ENCODE results near the gene HDX.
"Not testable (repeated sequence)": the region's sequence is repeated elsewhere in the genome, so short reads cannot be mapped to it uniquely, and the experiment has no call there.

Gene HDX, protein sequence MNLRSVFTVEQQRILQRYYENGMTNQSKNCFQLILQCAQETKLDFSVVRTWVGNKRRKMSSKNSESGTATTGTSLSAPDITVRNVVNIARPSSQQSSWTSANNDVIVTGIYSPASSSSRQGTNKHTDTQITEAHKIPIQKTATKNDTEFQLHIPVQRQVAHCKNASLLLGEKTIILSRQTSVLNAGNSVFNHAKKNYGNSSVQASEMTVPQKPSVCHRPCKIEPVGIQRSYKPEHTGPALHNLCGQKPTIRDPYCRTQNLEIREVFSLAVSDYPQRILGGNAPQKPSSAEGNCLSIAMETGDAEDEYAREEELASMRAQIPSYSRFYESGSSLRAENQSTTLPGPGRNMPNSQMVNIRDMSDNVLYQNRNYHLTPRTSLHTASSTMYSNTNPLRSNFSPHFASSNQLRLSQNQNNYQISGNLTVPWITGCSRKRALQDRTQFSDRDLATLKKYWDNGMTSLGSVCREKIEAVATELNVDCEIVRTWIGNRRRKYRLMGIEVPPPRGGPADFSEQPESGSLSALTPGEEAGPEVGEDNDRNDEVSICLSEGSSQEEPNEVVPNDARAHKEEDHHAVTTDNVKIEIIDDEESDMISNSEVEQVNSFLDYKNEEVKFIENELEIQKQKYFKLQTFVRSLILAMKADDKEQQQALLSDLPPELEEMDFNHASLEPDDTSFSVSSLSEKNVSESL

DNA sequence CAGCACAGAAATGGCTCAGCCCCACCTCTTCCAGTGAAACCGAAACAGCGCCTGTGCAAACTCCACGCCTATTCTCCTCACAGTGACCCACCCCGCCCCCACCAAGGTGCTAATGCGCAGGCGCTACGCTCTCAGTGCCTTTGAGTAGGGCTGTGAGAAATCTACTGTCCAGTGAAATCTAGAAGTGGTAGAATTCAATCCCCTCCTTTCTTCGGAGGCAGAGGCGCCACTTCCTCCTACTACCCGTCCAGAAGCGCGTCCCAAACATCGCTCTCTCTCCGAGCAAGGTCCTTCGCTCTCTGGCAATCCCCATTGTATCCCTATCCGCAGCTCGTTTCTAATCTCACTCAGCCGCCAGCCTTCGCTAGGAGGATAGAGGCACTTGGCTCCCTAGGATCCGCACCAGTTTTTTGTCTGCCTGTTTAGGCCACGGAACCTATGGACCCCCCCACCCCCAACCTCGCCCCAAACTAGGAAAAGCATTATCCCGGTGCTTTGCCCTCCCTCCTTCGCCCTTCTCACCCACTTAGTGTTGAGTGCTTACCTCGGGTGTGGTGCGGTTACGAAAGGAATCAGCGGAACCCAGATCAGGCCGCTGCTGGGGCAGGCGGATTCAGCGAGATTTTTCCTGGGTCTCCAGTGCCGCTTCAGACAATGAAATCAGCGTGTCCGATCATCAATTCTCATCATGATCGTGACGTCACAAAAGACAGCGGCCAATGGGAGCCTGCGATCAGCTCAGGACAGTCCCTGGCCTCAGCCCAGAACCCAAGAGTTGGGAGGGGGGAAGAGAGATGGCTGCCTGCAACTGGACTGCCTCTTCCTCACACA lies at the start of gene HDX:
Gene HDX (minus strand): TSS at position 656 of the 831 bp plus-strand sequence. CDS start 27,056 bp downstream, outside the sequence.
- peak; percentile 65 for DNase-seq

DNA sequence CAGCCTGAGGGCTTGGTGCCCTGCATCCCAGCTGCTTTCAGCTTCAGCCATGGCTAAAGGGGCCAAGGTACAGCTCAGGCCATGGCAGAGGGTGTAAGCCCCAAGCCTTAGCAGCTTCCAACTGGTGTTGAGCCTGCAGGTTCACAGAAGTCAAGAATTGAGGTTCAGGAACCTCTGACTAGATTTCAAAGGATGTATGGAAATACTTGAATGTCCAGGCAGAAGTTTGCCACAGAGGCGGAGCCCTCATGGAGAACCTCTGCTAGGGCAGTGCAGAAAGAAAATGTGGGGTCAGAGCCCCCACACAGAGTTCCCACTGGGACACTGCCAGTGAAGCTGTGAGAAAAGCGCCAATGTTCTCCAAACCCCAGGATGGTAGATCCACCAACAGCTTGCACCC lies 39.1 kb upstream of the HDX start:
- DNase-seq: not testable (repeated sequence)

DNA sequence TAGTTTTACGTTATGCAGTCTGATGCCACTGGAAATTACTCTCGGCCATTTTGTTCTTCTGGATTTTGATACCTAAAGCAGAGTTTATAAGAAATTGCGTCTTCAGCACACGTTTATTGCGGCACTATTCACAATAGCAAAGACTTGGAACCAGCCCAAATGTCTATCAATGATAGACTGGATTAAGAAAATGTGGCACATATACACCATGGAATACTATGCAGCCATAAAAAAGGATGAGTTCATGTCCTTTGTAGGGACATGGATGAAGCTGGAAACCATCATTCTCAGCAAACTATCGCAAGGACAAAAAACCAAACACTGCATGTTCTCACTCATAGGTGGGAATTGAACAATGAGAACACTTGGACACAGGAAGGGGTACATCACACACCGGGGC lies 35.4 kb upstream of the HDX start:
- not testable (repeated sequence) for DNase-seq

DNA sequence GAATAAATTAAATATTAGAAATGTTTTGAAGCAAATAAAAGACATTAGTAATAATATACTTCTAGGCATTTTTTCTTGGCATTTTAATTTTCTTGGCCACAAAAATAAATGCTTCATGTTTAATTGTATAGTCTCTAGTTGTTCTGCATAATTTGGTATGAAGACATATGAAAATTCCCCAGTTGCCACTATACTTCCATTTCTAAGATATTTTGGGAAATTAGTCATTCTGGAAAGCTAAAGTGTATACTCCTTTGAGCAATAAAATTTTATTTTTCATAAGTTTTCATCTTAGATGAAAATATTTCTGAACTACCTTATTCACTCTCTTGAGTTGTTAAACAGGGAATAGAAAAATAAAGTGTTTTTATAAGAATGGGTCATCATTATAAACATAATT lies 13.8 kb downstream of the HDX start:
- no peak for DNase-seq

DNA sequence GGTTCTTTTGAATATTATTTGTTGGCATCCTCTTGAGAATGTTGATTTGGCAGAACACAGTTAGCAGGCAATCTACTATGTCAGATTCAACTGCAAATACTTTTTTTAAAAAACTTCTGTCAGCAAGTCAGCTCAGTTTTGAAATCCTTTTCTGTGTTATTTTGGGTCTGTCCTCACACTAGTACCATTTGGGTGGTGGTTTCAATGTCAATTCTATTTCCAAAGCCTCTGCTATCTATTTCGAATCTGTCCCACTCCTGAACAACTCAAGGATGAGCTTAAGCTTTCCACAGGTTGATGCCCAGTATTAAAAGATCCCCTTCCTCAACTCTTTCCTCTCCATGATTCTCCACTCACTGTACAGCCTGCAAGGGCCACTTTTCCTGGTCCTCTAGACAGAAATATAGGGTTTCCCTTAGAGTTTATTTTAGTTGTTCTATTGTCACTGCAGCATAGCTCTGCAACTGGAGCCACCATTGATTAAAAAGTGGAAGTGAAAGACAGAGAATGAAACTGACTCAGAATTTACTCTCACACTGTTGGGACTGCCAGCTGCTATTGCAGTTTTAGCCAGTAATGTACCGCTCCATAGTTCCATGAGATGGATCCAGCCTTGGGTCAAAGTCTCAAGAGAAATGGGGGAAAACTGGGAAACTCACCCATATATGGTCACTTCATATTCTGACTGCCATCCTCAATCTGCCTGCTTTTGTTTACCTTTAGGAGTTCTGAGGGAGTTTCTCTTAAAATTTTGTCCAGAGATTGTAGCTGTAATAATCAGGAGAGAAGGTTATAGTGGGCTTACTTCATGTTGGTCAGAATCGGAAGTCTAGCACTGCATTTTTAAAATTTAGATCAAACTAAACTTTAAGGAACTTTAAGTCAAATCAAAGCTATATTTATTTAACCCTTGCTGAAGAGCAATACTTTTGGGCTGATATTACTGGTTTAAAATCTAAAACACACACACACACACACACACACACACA lies 14.6 kb downstream of the HDX start:
- DNase-seq: no peak

DNA sequence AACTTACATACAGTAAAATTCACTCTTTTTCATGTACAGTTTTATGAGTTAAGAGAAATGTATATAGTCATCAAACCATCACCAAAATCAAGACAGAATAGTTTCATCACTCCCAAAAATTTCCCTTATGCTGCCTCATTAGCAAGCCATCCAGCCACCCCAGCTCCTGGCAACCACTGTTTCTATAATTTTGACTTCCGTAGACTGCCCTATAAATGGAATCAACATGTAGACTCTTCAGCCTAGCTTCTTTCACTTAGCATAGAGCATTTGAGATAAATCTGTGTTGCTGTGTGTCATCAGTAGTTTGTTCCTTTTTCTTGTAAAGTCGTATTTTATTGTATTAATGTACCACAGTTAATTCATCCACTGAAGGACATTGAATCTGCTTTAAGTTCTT lies 23.2 kb downstream of the HDX start:
- no peak for DNase-seq

DNA sequence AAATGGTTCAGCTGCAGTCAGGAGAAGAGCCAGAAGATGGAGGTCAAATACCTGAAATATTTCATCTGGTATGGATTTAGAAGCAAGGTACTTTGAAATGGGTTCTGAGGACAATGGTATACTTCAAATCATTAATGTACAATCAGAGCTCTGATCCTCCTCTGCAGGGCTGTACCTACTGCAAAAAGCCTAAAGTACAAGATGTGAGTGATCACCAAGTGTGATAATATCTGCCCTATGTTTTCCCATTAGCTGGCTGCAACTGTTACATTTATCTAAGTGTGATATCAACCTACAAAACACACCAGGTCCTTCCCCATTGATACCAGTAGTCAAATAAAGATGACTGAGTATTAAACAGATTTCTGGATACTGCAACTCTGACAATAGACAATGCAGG lies 25.1 kb downstream of the HDX start:
- no peak for DNase-seq

DNA sequence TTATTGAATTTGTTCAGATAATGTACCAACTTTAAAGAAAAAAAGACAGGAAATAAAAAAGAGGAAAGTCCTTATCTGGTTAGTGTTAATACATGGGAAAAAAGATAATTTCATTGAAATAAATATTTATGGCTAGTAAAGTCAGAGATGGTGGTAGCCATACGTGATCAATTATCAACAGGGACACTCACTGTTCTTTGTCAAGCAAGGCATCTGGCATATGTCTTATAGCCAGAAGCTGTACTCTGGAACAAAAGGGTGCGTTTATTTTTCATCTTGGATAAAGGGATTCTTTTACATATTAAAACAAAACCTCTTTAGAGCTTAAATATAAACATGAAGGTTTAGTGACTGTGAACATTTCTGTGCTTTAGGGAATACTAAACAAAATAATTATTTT lies 26.7 kb downstream of the HDX start:
- DNase-seq: no peak

DNA sequence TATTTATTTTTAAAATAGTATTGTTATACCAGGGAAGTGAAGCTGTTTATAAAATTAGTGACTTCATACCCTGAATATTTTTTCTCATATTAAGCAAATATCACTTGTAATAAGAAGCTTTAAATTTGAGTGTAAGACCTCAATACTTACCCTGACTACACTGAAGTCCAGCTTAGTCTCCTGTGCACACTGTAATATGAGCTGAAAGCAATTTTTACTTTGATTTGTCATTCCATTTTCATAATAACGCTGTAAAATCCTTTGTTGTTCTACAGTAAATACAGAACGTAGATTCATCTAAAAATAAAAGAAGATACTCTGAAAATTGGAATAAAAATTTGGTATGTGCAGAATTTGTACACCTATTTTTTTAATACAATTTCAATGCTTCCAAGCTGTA lies 27.2 kb downstream of the HDX start:
- no peak for DNase-seq

DNA sequence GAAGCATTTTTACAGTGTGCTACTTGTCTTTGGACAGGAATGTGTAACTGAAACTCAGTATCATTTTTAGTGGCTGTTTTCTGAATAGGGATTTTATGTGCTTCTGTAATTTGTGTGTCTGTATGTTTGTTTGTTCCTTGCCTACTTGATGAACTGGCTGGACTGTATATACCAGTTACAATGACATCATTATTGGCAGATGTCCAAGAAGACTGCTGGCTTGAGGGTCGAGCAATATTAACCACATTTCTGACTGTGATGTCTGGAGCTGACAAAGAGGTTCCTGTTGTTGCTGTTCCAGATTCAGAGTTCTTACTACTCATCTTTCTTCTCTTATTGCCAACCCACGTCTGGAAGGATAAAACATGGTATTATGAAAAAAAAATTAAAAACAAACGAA lies 33.0 kb downstream of the HDX start:
- DNase-seq: no peak

DNA sequence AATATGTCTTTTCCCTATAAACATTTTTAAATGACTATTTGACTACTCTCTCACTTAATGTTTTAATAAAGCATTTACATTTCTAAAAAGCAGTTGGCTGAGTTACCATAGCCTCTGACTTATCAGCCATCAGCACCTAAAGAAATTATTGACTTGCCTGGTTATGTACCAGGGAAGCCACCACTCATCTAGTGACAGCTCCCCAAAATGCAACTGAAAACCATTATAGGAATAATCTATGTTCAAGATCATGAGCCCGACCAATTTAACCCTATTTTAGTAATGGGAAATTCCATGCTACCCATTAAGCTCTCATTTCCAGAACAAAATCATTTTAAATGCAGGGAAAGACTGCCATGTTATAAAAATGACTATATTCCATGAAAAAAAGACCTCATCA lies 34.4 kb downstream of the HDX start:
- DNase-seq: no peak

DNA sequence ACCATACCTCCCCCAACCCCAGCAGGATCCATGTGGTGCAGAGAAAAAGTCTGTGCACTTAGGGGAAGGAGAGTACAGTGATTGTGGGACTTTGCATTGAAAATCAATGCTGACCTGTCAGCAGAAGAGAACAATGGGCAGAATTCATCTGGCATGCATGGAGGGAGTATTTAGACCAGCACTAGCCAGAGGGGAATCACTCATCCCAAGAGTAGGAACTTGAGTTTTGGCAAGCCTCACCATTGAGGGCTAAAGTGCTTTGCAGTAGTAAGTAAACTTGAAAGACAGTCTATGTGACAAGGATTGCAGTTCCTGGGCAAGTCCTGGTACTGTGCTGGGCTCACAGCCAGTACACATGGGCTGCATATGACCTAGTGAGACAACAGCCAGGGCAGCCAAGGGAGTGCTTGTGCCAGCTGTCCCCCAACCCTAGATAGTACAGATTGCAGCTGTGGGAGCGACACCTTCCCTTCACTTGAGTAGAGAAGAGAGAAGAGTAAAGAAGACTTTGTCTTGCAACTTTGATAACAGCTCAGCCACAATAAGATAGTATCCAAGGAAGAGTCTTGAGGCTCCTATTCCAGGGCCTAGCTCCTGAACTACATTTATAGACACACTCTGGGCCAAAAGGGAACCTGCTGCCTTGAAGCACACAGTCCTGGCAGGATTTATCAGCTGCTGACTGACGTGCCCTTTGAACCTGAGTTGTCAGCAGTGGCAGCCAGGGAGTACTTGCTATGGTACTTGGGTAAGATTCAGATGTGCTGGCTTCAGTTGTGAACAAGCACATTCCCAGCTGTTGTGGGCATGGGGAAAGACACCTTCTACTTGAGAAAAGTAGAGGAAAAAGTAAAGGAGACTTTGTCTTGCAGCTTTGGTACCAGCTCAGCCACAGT lies 48.7 kb downstream of the HDX start:
- DNase-seq: no peak

DNA sequence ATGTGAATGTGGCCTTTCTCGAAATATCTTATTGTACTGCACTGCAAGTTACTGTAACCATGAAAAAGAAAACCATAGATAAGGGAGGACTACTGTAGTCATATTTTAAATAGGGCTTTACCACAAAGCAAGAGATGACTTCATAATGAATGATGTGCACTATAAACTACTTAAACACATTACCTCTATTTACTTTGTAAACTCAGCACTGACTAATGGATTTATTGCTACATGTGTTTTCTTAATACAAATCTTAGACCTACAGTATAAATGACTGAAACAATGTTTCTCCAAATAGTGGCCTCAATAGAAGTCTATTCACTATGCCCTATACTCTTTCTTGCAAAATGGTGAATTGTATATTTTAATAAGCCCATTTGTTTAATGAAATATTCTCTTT lies 61.1 kb downstream of the HDX start:
- DNase-seq: no peak

DNA sequence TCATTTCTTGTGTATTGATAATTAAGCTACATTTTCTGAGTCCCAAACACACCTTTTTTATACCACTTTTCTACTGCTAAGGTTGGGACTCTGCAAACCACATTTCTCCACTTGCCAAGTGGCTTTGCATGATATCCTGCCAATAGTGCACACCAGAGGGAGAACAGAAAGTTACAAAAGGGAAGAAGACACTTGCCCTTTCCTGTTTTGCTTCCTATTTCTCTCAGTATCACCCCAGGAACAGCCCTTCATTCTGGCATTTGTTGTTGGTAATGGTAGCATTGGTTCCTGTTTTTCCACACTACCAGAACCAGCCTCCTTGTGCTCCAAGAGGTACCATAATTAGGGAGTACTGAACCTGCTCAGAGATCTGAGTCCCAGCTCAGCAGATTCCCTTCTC lies 87.1 kb downstream of the HDX start:
- DNase-seq: no peak

DNA sequence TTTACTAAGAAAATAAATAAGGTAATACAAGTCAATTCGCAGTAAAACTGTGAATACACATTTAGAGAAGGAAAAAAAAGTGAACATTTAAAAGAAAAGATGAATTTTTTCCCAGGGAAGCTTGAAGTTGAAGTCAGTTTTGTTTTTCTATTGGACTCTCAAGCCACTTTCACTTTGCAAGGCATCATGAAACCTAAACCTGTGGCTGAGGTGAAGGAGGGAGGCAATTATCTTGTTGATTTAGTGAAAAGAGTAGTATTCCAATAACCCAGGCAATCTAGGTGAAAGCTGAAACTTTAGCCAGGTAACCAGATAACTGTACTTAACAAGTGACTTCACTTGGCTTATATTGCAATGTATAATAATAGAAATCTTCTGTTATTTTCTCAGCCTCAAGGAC lies 138.6 kb downstream of the HDX start:
- DNase-seq: no peak

DNA sequence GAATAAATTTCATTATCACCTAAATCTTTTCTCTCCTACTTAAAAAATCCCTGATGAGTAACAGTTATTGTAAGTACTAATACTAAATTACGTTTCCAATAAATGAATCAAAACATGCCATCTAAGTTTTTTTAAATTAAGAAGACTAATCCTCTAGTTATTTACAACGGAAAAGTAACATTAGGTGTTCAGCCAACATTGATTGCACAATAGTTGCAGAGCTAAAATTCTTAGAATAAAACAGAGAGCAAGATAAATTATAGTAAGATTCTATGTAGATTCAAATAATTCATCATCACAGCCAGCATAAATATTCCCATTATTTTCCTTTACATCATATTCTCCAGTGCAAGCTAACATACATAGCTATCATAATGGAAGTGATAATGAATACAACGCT lies 139.2 kb downstream of the HDX start:
- DNase-seq: no peak

DNA sequence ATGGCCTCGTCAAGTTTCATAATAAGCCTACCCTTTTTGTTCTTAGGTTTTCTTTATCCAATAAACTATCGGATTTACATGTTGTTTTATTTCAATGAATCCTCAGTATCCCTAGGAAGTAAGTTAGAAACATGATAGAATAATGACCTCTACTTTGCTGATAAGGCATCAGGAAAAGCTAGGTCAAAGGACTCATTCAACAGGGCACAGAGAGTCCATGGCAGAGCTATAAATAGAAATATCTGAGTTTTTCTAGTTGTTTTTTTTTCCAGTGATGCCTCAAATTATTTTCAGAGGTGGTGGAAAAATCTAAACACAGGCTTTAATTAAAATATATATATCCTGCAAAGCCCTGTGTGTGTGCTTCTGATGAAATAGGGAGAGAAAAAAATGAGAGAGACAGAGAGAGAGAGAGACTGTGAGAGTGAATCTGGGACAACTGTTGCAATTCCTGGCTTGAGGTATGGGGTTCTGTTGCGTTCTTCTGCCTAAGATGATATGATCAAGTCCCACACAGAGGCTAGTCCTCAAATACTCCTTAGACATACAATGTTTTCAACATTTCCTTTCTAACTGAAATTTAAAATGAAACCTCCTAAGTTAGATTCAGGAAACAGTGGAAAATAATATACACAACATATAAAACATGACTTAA lies 139.9 kb downstream of the HDX start:
- DNase-seq: no peak

DNA sequence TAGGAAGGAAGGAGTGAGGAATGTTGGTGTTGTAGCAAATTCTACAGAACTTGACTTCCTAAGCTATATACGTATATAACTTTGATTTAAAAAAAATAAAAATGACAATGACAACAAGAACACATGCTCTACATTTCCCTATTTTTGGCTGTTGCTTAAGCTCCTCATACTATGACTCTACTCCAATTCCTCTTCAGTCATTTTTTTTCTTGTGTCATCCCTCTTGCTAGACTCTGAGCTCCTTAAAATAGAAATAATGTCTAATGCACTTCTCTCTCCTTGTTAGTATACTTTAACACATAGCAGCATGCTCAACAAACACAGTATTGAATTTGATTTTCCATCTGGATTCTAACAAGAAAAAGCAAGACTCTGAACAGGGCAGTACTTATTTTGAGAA lies 144.0 kb downstream of the HDX start:
- no peak for DNase-seq

DNA sequence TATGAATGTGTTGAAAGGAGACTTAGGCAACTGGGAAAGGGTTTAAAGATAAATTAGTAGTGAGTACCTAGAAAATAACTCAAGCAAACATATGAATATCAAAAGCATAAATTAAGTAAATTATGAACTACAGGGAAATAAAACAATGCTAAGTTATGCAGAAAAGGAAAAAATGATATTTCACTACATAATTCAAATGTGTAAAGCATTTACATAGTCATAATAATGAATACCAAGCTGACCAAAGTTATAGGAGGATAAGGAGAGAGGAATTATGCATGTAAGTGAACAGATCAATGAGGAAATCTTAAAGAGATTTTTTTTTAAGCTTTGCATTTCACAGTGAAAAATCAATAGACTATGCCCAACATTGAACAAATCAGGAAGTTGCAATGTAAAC lies 145.0 kb downstream of the HDX start:
- DNase-seq: no peak

DNA sequence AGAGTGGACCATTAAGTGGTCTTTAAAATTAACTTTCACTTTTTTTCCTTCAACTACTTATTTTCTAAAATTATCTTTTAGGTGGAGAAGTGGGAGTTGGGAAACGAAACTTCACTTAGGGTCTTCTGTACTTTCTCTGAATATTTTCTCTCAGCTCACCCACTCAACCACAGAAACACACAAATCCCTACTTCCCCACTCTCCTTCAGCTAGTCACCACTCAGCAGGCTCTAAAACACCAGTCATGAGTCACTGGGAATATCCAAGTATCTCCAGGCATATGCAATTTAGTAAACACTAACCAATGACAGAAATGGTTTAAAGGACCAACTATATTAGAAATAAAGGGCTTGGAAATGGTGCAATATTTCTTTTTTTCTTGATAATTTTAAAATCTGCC lies 161.3 kb downstream of the HDX start:
- DNase-seq: no peak

Data from activated naive CD4-positive, alpha-beta T cell treated with anti-CD3 and anti-CD28 coated beads, Interleukin-2, amount 50 U/mL, for 16 hours (primary cell).